Measurements from ENCODE around the gene INPP4B. TPM values are rescaled to one million over a fixed set of nuclear protein-coding genes. Genes with fewer than 3 reads are reported as not detected.

INPP4B gene
- total RNA-seq, 1 experiment from 2014 or later, result 41.0 TPM

DNA sequence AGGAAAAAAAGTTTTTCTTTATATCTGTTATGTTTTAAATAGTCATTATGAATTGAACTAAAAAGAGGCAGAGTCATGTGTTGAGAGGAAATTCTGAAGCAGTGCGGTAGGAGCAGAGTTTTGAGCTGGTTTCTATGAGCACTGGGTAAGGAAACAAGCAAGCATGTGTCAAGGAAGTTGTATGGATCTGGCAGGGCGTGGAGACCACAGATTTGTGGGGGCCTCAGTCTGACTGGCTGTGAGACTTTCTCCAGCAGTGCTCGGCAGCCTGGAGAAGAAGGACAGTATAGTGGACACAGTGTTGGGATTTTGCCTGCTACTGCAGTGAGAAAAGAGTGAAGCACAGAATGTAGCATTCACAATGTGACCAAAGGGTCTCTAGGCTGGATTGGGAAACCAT is 399.1 kb downstream of the INPP4B start:
- H3K79me2 ChIP-seq (ENCODE audit: low read length), result peaks cover 6% of the 10 kb centered on the region; the same call in 1 of the 2 replicates
- intact Hi-C loops (cut with micrococcal nuclease), result no loop called here
- ChIA-PET POLR2A (ENCODE audit: unreplicated experiment) (no interaction called here), CTCF (no interaction called here)
- no peak overlapping the region for H3K27ac ChIP-seq (ENCODE audit: low read length)
- DNase-seq, result no peak
- no peak overlapping the region for H3K9ac ChIP-seq (ENCODE audit: low read length)
- H2AFZ ChIP-seq (ENCODE audit: low read length), result no peak overlapping the region
- ATAC-seq, result no peak
- no peak overlapping the region for H3K4me2 ChIP-seq (ENCODE audit: low read length)
- no peak overlapping the region for H3K4me3 ChIP-seq (ENCODE audit: low read length)
- H3F3A ChIP-seq (ENCODE audit: low read length, unreplicated experiment), result no peaks in the 10 kb centered on the region
- TF ChIP-seq, protein P1, sequence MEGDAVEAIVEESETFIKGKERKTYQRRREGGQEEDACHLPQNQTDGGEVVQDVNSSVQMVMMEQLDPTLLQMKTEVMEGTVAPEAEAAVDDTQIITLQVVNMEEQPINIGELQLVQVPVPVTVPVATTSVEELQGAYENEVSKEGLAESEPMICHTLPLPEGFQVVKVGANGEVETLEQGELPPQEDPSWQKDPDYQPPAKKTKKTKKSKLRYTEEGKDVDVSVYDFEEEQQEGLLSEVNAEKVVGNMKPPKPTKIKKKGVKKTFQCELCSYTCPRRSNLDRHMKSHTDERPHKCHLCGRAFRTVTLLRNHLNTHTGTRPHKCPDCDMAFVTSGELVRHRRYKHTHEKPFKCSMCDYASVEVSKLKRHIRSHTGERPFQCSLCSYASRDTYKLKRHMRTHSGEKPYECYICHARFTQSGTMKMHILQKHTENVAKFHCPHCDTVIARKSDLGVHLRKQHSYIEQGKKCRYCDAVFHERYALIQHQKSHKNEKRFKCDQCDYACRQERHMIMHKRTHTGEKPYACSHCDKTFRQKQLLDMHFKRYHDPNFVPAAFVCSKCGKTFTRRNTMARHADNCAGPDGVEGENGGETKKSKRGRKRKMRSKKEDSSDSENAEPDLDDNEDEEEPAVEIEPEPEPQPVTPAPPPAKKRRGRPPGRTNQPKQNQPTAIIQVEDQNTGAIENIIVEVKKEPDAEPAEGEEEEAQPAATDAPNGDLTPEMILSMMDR (conservative IDR thresholded peaks at IDR 0.05; ENCODE audit: low read depth, low read length), result no peak
- TF ChIP-seq EZH2 (IDR thresholded peaks at IDR 0.05; ENCODE audit: low read length, unreplicated experiment) (no peak), EZH2phosphoT487 (IDR thresholded peaks at IDR 0.05; ENCODE audit: borderline replicate concordance, low read length) (no peak)
- H4K20me1 ChIP-seq (ENCODE audit: low read length), result no peaks in the 10 kb centered on the region
- H3K36me3 ChIP-seq (ENCODE audit: low read depth, low read length), result no peaks in the 10 kb centered on the region
- peaks cover 5% of the 10 kb centered on the region; the same call in 1 of the 2 replicates for H3K4me1 ChIP-seq (ENCODE audit: insufficient read depth, low read length)
- BruUV-seq (replicated peaks), result no TSS peak
- H3K9me2 ChIP-seq (replicated peaks; ENCODE audit: low read length), result no peaks in the 10 kb centered on the region
- H3K27me3 ChIP-seq (ENCODE audit: low read length), result no peaks in the 10 kb centered on the region
- no peaks in the 10 kb centered on the region for H3K9me3 ChIP-seq (ENCODE audit: low read length)

DNA sequence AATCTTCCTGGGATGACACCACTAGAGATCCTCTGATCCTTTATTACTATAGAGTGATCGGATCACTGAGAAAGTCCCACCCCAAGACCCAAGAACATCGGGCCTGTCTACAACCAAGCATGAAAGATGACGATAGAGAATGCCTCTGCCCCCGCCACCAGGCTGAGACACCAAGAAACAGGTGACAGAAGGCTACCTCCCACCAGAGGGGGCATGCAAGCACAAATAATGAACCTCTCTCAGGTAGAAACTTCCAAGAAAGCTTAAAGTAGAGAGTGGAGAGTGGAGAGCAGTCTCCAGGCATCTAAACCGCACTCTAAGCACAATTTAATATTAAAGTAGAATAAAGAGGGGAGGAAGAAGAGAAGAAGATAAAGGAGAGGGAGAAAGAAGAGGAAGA is 402.6 kb downstream of the INPP4B start:
- Histone ChIP-seq H3K9ac (ENCODE audit: low read length) (no peak overlapping the region), H3K79me2 (ENCODE audit: low read length) (peaks cover 9% of the 10 kb centered on the region; the same call in 1 of the 2 replicates), H3K4me3 (ENCODE audit: low read length) (no peak overlapping the region), H4K20me1 (ENCODE audit: low read length) (no peaks in the 10 kb centered on the region), H2AFZ (ENCODE audit: low read length) (no peak overlapping the region), H3K27me3 (ENCODE audit: low read length) (no peaks in the 10 kb centered on the region), H3F3A (ENCODE audit: low read length, unreplicated experiment) (no peaks in the 10 kb centered on the region), H3K9me2 (replicated peaks; ENCODE audit: low read length) (no peaks in the 10 kb centered on the region), H3K4me2 (ENCODE audit: low read length) (no peak overlapping the region), H3K36me3 (ENCODE audit: low read depth, low read length) (peaks cover 9% of the 10 kb centered on the region; the same call in 1 of the 2 replicates), H3K27ac (ENCODE audit: low read length) (no peak overlapping the region), H3K4me1 (ENCODE audit: insufficient read depth, low read length) (peaks cover 10% of the 10 kb centered on the region), H3K9me3 (ENCODE audit: low read length) (no peaks in the 10 kb centered on the region)
- DNase-seq (no peak), ATAC-seq (no peak; the same call in 1 of the 2 replicates)
- CTCF ChIA-PET, result no interaction called here
- BruUV-seq (replicated peaks), result no TSS peak
- TF ChIP-seq EZH2phosphoT487 (IDR thresholded peaks at IDR 0.05; ENCODE audit: borderline replicate concordance, low read length) (no peak), EZH2 (IDR thresholded peaks at IDR 0.05; ENCODE audit: low read length, unreplicated experiment) (no peak)
- TF ChIP-seq, protein P1 (conservative IDR thresholded peaks at IDR 0.05; ENCODE audit: low read depth, low read length), result no peak; the same call in 1 of the 2 replicates
- POLR2A ChIA-PET (ENCODE audit: unreplicated experiment), result no interaction called here
- intact Hi-C loops (cut with micrococcal nuclease), result no loop called here

DNA sequence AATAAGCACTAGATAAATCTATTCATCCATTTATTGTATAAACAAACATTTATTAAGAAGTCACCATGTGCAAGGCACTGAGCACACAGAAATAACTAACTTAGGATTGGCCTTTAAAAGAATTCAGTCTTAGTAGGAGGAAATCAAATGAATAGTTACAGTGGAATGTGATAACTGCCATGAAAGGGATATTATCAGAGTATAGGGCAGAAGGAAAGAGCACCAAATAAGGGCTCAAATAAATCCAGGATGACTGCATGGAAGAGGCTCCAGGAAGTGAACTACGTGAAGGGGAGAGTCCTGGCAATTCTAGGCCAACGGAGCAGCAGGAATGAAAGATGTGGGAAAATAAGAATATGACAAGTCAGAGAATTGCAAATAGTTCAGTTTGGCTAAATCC is 406.0 kb downstream of the INPP4B start:
- H3K9me2 ChIP-seq (replicated peaks; ENCODE audit: low read length), result no peaks in the 10 kb centered on the region
- intact Hi-C loops (cut with micrococcal nuclease), result no loop called here
- H3K4me2 ChIP-seq (ENCODE audit: low read length), result no peak overlapping the region
- ChIA-PET POLR2A (ENCODE audit: unreplicated experiment) (no interaction called here), CTCF (no interaction called here)
- H3K9me3 ChIP-seq (ENCODE audit: low read length), result no peaks in the 10 kb centered on the region
- TF ChIP-seq EZH2 (IDR thresholded peaks at IDR 0.05; ENCODE audit: low read length, unreplicated experiment) (no peak), EZH2phosphoT487 (IDR thresholded peaks at IDR 0.05; ENCODE audit: borderline replicate concordance, low read length) (no peak)
- TF ChIP-seq, protein P1 (conservative IDR thresholded peaks at IDR 0.05; ENCODE audit: low read depth, low read length), result no peak
- no peak for ATAC-seq
- no peaks in the 10 kb centered on the region for H4K20me1 ChIP-seq (ENCODE audit: low read length)
- no peak overlapping the region for H3K4me3 ChIP-seq (ENCODE audit: low read length)
- H3K9ac ChIP-seq (ENCODE audit: low read length), result no peak overlapping the region
- no TSS peak for BruUV-seq (replicated peaks)
- H3K36me3 ChIP-seq (ENCODE audit: low read depth, low read length), result peaks cover 9% of the 10 kb centered on the region; the same call in 1 of the 2 replicates
- H3K79me2 ChIP-seq (ENCODE audit: low read length), result peaks cover 3% of the 10 kb centered on the region; the same call in 1 of the 2 replicates
- H3F3A ChIP-seq (ENCODE audit: low read length, unreplicated experiment), result no peaks in the 10 kb centered on the region
- no peak overlapping the region for H2AFZ ChIP-seq (ENCODE audit: low read length)
- H3K27ac ChIP-seq (ENCODE audit: low read length), result no peak overlapping the region
- no peaks in the 10 kb centered on the region for H3K27me3 ChIP-seq (ENCODE audit: low read length)
- DNase-seq, result no peak
- peaks cover 5% of the 10 kb centered on the region for H3K4me1 ChIP-seq (ENCODE audit: insufficient read depth, low read length)

Data from PC-3 (cell line).